Hematopoietic multipotent progenitor cell treated with erythropoietin and hydrocortisone succinate and interleukin-3 and kit ligand, for 4 days (in vitro differentiated cells): ENCODE results near the gene ELAVL4.

Experiments used
- DNase-seq: peaks from one replicate; pipeline ENCODE4 v3.0.0-alpha.2; 2015

ELAVL4 gene

GRCh38 chr1:50108497-50109059, at the start of gene ELAVL4:
TSS of gene ELAVL4 (plus strand) at chr1:50108920. CDS start at chr1:50109190, 270 bp downstream.
- DNase-seq = peak; percentile 68

GRCh38 chr1:50060279-50060678, 48.4 kb upstream of the ELAVL4 start:
- no peak for DNase-seq

- no peak for DNase-seq
Measured at GRCh38 chr1:50066806-50067205, 41.9 kb upstream of the ELAVL4 start.

- DNase-seq = no peak
Measured at GRCh38 chr1:50074931-50075330, 33.8 kb upstream of the ELAVL4 start.

GRCh38 chr1:50077273-50077672, 31.4 kb upstream of the ELAVL4 start:
- no peak for DNase-seq

- DNase-seq = peak; percentile 49
Measured at GRCh38 chr1:50080904-50081586, 27.7 kb upstream of the ELAVL4 start.

- DNase-seq = no peak
Measured at GRCh38 chr1:50084389-50084788, 24.3 kb upstream of the ELAVL4 start.

GRCh38 chr1:50091068-50091467, 17.7 kb upstream of the ELAVL4 start:
- no peak for DNase-seq

- DNase-seq = no peak
Measured at GRCh38 chr1:50095716-50096115, 13.0 kb upstream of the ELAVL4 start.

GRCh38 chr1:50097021-50097679, 11.6 kb upstream of the ELAVL4 start:
- DNase-seq = no peak

GRCh38 chr1:50097791-50098190, 10.9 kb upstream of the ELAVL4 start:
- no peak for DNase-seq

GRCh38 chr1:50098591-50099021, 10.1 kb upstream of the ELAVL4 start:
- no peak for DNase-seq

GRCh38 chr1:50099654-50100053, 9.1 kb upstream of the ELAVL4 start:
- no peak for DNase-seq

GRCh38 chr1:50103615-50104081, 5.1 kb upstream of the ELAVL4 start:
- no peak for DNase-seq

GRCh38 chr1:50105433-50105832, 3.3 kb upstream of the ELAVL4 start:
- no peak for DNase-seq

GRCh38 chr1:50106095-50106761, 2.5 kb upstream of the ELAVL4 start:
- no peak for DNase-seq

- DNase-seq = no peak
Measured at GRCh38 chr1:50109116-50109515, 396 bp downstream of the ELAVL4 start.

GRCh38 chr1:50109647-50110075, 941 bp downstream of the ELAVL4 start:
- peak; percentile 47 for DNase-seq

GRCh38 chr1:50110151-50110550, 1.4 kb downstream of the ELAVL4 start:
- DNase-seq = no peak

GRCh38 chr1:50110656-50111055, 1.9 kb downstream of the ELAVL4 start:
- DNase-seq = no peak

- DNase-seq = no peak
Measured at GRCh38 chr1:50111503-50111902, 2.8 kb downstream of the ELAVL4 start.

GRCh38 chr1:50112193-50112592, 3.5 kb downstream of the ELAVL4 start:
- DNase-seq = no peak

GRCh38 chr1:50123071-50123470, 14.4 kb downstream of the ELAVL4 start:
- DNase-seq = no peak
